ENCODE results near the gene THRSP. TPM values are rescaled to one million over a fixed set of nuclear protein-coding genes. Genes with fewer than 3 reads are reported as not detected.
"Not testable (repeated sequence)": the region's sequence is repeated elsewhere in the genome, so short reads cannot be mapped to it uniquely, and the experiment has no call there.

The THRSP gene
- polyA plus RNA-seq, 2 of the 4 experiments (the other 2 are of a cell fraction) = not detected

DNA sequence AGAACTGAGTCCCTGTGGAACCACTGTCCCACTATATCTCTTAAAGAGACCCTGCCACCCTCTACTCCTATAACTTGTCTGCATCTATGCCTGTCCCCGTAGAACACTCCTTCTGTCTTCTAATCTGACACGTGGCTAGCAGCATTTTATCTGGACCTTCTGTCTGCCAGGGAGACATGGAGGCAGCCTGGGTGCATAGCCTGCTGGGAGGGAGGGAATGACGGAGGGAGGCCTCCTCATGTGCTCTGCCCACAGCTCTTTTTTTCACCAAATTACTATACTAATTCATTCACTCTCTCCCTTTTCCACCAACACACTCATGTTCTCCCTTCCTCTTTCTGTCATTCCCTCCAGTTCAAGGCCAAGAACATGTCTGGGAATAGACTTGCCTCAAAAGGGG, 7.6 kb upstream of the THRSP start:
- DNase-seq (ENCODE audit: low read depth in 1 of 2, low spot score in 1 of 2) = no peak
- Histone ChIP-seq H3K9me3 (no peaks in the 10 kb centered on the region), H3K4me2 (no peak overlapping the region), H3K4me1 (peaks cover 8% of the 10 kb centered on the region), H3K27ac (no peak overlapping the region), H3K4me3 (no peak overlapping the region)
- TF ChIP-seq HOXB5 (CRISPR knock-in tag; IDR thresholded peaks at IDR 0.05) (no peak), CHD4 (IDR thresholded peaks at IDR 0.05; ENCODE audit: borderline replicate concordance) (no peak), RNF2 (IDR thresholded peaks at IDR 0.05; ENCODE audit: borderline replicate concordance, low read depth) (no peak), FOXS1 (CRISPR knock-in tag; IDR thresholded peaks at IDR 0.05) (no peak), RARB (CRISPR knock-in tag; IDR thresholded peaks at IDR 0.05) (no peak)
- FAIRE-seq = no peak
- ATAC-seq = no peak
- 69% methylated on average over 3 of the region's 3 CpGs for WGBS (ENCODE audit: missing lambda C conversion rate)
- POLR2A ChIA-PET = no interaction called here
- CTCF ChIA-PET = interaction anchor here (3.3 kb wide), 1 partner anchor 10 kb away, joined by 21 read pairs; no protein-coding TSS in a partner anchor

DNA sequence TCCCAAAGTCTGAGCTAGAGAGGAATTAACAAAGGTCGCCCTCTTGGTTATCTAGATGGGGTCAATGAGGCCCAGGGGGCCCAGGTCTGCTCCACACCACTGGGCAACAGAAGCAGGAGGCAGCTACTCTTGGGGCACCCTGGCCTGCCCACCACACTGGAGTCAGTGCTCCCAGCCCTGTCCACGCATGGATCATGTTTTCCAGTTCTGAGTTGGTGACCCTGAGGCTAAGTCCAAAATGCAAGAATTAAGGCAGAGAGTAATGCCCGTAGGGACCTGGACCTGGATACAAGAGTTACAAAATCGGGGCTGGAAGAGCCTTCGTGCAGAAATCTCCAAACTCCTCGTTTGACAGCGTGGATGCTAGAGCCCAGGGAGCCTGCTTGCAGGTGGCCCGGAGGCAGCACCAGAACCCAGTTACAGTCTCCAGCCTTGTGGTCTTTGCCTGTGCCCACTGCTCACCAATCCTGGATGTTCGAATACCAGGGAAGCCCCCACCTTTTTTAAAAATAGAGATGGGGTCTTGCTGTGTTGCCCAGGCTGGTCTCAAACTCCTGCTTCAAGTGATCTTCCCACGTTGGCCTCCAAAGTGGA, 6.1 kb upstream of the THRSP start:
- Histone ChIP-seq H3K27ac (no peak overlapping the region), H3K9me3 (no peaks in the 10 kb centered on the region), H3K4me2 (no peak overlapping the region), H3K4me1 (no peaks in the 10 kb centered on the region), H3K4me3 (no peak overlapping the region)
- ChIA-PET POLR2A (no interaction called here), CTCF (interaction anchor here (0.6 to 1.0 kb wide), 3 partner anchors 10 to 791 kb away, joined by 3 to 5 read pairs (median 3); no protein-coding TSS in a partner anchor)
- DNase-seq (ENCODE audit: low read depth in 1 of 2, low spot score in 1 of 2) = no peak
- TF ChIP-seq, protein P1, sequence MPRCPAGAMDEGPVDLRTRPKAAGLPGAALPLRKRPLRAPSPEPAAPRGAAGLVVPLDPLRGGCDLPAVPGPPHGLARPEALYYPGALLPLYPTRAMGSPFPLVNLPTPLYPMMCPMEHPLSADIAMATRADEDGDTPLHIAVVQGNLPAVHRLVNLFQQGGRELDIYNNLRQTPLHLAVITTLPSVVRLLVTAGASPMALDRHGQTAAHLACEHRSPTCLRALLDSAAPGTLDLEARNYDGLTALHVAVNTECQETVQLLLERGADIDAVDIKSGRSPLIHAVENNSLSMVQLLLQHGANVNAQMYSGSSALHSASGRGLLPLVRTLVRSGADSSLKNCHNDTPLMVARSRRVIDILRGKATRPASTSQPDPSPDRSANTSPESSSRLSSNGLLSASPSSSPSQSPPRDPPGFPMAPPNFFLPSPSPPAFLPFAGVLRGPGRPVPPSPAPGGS (IDR thresholded peaks at IDR 0.05) = no peak
- TF ChIP-seq MAFK (IDR thresholded peaks at IDR 0.05; ENCODE audit: partially characterized antibody) = no peak
- TF ChIP-seq RAD21 (conservative IDR thresholded peaks at IDR 0.05 in 1 of 2, IDR thresholded peaks at IDR 0.05 in 1 of 2) = no peak
- TF ChIP-seq POLR2AphosphoS2 (conservative IDR thresholded peaks at IDR 0.05; ENCODE audit: low read length) = no peak
- TF ChIP-seq BHLHE40 (IDR thresholded peaks at IDR 0.05; ENCODE audit: low read depth, low read length) = no peak
- TF ChIP-seq RFX5 (IDR thresholded peaks at IDR 0.05) = no peak
- no peak for TF ChIP-seq FOSB (CRISPR knock-in tag; IDR thresholded peaks at IDR 0.05)
- no peak for TF ChIP-seq HOXB13 (CRISPR knock-in tag; IDR thresholded peaks at IDR 0.05; ENCODE audit: low read depth)
- TF ChIP-seq RNF2 (IDR thresholded peaks at IDR 0.05; ENCODE audit: borderline replicate concordance, low read depth) = no peak
- TF ChIP-seq, protein P2, sequence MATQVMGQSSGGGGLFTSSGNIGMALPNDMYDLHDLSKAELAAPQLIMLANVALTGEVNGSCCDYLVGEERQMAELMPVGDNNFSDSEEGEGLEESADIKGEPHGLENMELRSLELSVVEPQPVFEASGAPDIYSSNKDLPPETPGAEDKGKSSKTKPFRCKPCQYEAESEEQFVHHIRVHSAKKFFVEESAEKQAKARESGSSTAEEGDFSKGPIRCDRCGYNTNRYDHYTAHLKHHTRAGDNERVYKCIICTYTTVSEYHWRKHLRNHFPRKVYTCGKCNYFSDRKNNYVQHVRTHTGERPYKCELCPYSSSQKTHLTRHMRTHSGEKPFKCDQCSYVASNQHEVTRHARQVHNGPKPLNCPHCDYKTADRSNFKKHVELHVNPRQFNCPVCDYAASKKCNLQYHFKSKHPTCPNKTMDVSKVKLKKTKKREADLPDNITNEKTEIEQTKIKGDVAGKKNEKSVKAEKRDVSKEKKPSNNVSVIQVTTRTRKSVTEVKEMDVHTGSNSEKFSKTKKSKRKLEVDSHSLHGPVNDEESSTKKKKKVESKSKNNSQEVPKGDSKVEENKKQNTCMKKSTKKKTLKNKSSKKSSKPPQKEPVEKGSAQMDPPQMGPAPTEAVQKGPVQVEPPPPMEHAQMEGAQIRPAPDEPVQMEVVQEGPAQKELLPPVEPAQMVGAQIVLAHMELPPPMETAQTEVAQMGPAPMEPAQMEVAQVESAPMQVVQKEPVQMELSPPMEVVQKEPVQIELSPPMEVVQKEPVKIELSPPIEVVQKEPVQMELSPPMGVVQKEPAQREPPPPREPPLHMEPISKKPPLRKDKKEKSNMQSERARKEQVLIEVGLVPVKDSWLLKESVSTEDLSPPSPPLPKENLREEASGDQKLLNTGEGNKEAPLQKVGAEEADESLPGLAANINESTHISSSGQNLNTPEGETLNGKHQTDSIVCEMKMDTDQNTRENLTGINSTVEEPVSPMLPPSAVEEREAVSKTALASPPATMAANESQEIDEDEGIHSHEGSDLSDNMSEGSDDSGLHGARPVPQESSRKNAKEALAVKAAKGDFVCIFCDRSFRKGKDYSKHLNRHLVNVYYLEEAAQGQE (IDR thresholded peaks at IDR 0.05) = no peak
- no peak for TF ChIP-seq ESRRA (IDR thresholded peaks at IDR 0.05; ENCODE audit: borderline replicate concordance, low read length)
- no peak for TF ChIP-seq FOSL2 (IDR thresholded peaks at IDR 0.05)
- TF ChIP-seq FOSL2 (CRISPR knock-in tag; IDR thresholded peaks at IDR 0.05) = no peak
- no peak for TF ChIP-seq MYC (IDR thresholded peaks at IDR 0.05; ENCODE audit: borderline replicate concordance, low read length)
- TF ChIP-seq, protein P3, sequence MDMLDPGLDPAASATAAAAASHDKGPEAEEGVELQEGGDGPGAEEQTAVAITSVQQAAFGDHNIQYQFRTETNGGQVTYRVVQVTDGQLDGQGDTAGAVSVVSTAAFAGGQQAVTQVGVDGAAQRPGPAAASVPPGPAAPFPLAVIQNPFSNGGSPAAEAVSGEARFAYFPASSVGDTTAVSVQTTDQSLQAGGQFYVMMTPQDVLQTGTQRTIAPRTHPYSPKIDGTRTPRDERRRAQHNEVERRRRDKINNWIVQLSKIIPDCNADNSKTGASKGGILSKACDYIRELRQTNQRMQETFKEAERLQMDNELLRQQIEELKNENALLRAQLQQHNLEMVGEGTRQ (IDR thresholded peaks at IDR 0.05) = no peak
- TF ChIP-seq ZSCAN20 (CRISPR knock-in tag; IDR thresholded peaks at IDR 0.05) = no peak
- FAIRE-seq = no peak
- no peak; a peak in 1 of 6 replicates for ATAC-seq
- 74% methylated on average over 10 of the region's 10 CpGs for WGBS (ENCODE audit: missing lambda C conversion rate)

DNA sequence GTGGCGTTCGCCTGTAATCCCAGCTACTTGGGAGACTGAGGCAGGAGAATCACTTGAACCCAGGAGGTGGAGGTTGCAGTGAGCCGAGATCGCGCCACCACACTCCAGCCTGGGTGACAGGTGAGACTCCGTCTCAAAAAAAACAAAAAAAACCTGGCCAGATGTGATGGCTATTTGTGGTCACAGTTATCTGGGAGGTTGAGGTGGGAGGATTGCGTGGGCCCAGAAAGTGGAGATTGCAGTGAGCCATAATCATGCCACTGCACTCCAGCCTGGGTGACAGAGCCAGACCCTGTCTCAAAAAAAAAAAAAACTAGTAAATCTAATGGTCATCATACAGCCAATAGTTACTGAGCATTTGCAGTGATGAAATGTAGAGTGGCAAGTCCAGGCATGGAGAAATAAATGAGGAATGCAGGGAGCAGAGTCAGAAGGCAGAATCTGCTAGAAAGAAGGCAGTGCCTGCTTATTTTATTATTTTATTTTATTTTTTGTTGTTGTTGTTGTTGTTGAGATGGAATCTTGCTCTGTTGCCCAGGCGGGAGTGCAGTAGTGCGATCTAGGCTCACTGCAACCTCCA, 3.8 kb upstream of the THRSP start:
- H3K4me1 ChIP-seq; H3K4me2 ChIP-seq; H3K4me3 ChIP-seq; POLR2A ChIA-PET; ATAC-seq; H3K27ac ChIP-seq; FAIRE-seq; H3K9me3 ChIP-seq; DNase-seq (ENCODE audit: low read depth in 1 of 2, low spot score in 1 of 2): not testable (repeated sequence)
- WGBS (ENCODE audit: missing lambda C conversion rate) = 94% methylated on average over 9 of the region's 9 CpGs
- CTCF ChIA-PET = interaction anchor here (1.3 kb wide), 1 partner anchor 14 kb away, joined by 4 read pairs; no protein-coding TSS in a partner anchor

All from A549 (cell line).